GM10266 (cell line): ENCODE data around the gene MEGF6.

Experiments used
- DNase-seq: peaks from one replicate; pipeline ENCODE4 v3.0.0; 2012; ENCODE audit errors: extremely low spot score
- CTCF ChIP-seq: IDR thresholded peaks from 2 replicates; pipeline ENCODE4 v1.5.1; 2012; ENCODE audit warnings: mild to moderate bottlenecking, low read depth; ENCODE audit not compliant: control insufficient read depth, insufficient read depth; ENCODE audit errors: missing control alignments

MEGF6 gene

GRCh38 chr1:3529099-3529729 is 82.1 kb downstream of the MEGF6 start:
- no peak for TF ChIP-seq CTCF
- no peak for DNase-seq

- TF ChIP-seq CTCF, result no peak
Observed at GRCh38 chr1:3527774-3528173, 83.5 kb downstream of the MEGF6 start.

GRCh38 chr1:3525551-3526482 is 85.5 kb downstream of the MEGF6 start:
- no peak for TF ChIP-seq CTCF
- no peak for DNase-seq

More at GRCh38 chr1:3527774-3528173, 83.5 kb downstream of the MEGF6 start:
- no peak for DNase-seq

GRCh38 chr1:3524556-3525203 is 86.6 kb downstream of the MEGF6 start:
- TF ChIP-seq CTCF, result no peak
- no peak for DNase-seq

- TF ChIP-seq CTCF, result no peak
- DNase-seq, result no peak
Observed at GRCh38 chr1:3523980-3524379, 87.3 kb downstream of the MEGF6 start.

- no peak for TF ChIP-seq CTCF
- DNase-seq, result no peak
Observed at GRCh38 chr1:3522564-3523265, 88.6 kb downstream of the MEGF6 start.
